Measurements from ENCODE around the gene TGOLN2.

TGOLN2 gene

GRCh38 chr2:85286918-85287317, 40.9 kb downstream of the TGOLN2 start:
- Histone ChIP-seq H3K9me3 (ENCODE audit: control insufficient read depth, low read length) (no peaks in the 10 kb centered on the region), H3K4me3 (ENCODE audit: insufficient read depth, low read depth, low read length, poor library complexity, severe bottlenecking) (no peak overlapping the region), H3K27me3 (replicated peaks; ENCODE audit: control insufficient read depth, insufficient read depth, low read length, poor library complexity, severe bottlenecking) (no peaks in the 10 kb centered on the region), H3K4me1 (ENCODE audit: control insufficient read depth, insufficient read depth, low read length, poor library complexity, severe bottlenecking) (peaks cover 2% of the 10 kb centered on the region), H3K36me3 (ENCODE audit: control insufficient read depth, insufficient read depth, low read length) (no peaks in the 10 kb centered on the region), H3K27ac (ENCODE audit: insufficient read depth, low read length, poor library complexity, severe bottlenecking) (no peak overlapping the region)
- DNase-seq = no peak

DNA sequence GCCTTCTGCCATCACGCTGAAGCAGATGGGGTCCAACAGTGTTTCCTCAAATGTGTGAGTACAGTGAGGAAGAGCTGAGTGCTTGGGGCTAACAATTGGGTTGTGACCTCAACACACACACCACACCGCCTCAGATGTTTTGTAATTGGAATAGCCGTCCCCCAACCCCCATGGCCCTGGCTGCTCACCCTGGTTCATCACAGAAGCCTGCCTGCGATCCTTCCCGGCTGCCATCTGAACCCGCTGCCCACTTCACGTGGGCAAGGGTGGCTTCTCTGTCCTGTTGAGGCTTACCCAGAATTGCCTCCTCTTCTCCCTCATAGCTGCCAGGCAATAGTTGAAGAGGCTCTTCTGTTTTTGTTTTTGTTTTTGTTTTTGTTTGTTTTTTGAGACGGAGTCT, 44.1 kb downstream of the TGOLN2 start:
- H3K9me3 ChIP-seq (ENCODE audit: control insufficient read depth, low read length) = no peaks in the 10 kb centered on the region
- H3K36me3 ChIP-seq (ENCODE audit: control insufficient read depth, insufficient read depth, low read length) = no peaks in the 10 kb centered on the region
- no peak for DNase-seq
- no peak overlapping the region for H3K27ac ChIP-seq (ENCODE audit: insufficient read depth, low read length, poor library complexity, severe bottlenecking)
- H3K4me3 ChIP-seq (ENCODE audit: insufficient read depth, low read depth, low read length, poor library complexity, severe bottlenecking) = no peak overlapping the region
- no peaks in the 10 kb centered on the region for H3K27me3 ChIP-seq (replicated peaks; ENCODE audit: control insufficient read depth, insufficient read depth, low read length, poor library complexity, severe bottlenecking)
- no peaks in the 10 kb centered on the region for H3K4me1 ChIP-seq (ENCODE audit: control insufficient read depth, insufficient read depth, low read length, poor library complexity, severe bottlenecking)

- Histone ChIP-seq H3K36me3 (ENCODE audit: control insufficient read depth, insufficient read depth, low read length) (no peaks in the 10 kb centered on the region), H3K27ac (ENCODE audit: insufficient read depth, low read length, poor library complexity, severe bottlenecking) (no peak overlapping the region), H3K27me3 (replicated peaks; ENCODE audit: control insufficient read depth, insufficient read depth, low read length, poor library complexity, severe bottlenecking) (no peaks in the 10 kb centered on the region), H3K4me3 (ENCODE audit: insufficient read depth, low read depth, low read length, poor library complexity, severe bottlenecking) (no peak overlapping the region), H3K9me3 (ENCODE audit: control insufficient read depth, low read length) (no peaks in the 10 kb centered on the region), H3K4me1 (ENCODE audit: control insufficient read depth, insufficient read depth, low read length, poor library complexity, severe bottlenecking) (no peaks in the 10 kb centered on the region)
- no peak for DNase-seq
Measured at GRCh38 chr2:85282914-85283313, 44.9 kb downstream of the TGOLN2 start.

DNA sequence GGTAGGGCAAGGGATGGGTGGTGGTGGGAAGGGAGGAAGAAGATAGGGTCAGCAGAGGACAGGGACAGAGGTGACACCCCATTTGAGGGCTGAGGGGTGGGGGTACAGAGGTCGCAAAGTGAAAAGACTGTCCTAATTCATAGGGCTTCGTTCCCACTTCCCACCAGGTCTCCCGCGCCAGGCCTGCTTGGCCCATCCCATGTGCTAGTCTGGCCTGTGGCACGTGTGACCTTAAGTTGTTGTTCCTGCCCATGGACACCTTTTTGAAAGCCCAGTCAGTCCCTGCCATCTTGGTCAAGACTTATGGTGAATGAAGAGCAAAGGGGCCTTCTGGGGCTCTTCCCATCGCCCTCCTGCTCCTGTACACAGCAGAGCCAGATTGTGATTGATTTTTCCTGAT, 46.2 kb downstream of the TGOLN2 start:
- no peak overlapping the region for H3K4me3 ChIP-seq (ENCODE audit: insufficient read depth, low read depth, low read length, poor library complexity, severe bottlenecking)
- H3K4me1 ChIP-seq (ENCODE audit: control insufficient read depth, insufficient read depth, low read length, poor library complexity, severe bottlenecking) = no peaks in the 10 kb centered on the region
- H3K27me3 ChIP-seq (replicated peaks; ENCODE audit: control insufficient read depth, insufficient read depth, low read length, poor library complexity, severe bottlenecking) = no peaks in the 10 kb centered on the region
- no peaks in the 10 kb centered on the region for H3K36me3 ChIP-seq (ENCODE audit: control insufficient read depth, insufficient read depth, low read length)
- H3K27ac ChIP-seq (ENCODE audit: insufficient read depth, low read length, poor library complexity, severe bottlenecking) = no peak overlapping the region
- no peak for DNase-seq
- no peaks in the 10 kb centered on the region for H3K9me3 ChIP-seq (ENCODE audit: control insufficient read depth, low read length)

DNA sequence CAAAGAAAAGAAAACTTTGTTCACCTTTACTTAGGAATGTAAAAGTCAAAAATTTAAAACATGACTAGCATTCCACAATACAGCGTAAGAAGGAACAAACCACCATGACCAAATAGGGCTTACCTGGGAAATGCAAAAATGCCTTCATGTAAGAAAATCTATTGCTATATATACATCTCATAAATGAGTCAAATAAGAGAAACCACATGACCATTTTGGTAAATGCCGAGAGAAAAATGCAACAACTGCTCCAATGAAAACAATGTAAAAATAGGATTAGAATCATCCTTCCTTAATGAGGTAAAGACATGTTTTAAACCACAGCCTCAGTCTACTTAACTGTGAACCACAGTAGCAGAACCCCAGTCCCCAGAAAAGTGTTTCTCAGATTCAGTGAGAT, 49.4 kb downstream of the TGOLN2 start:
- DNase-seq = no peak
- no peaks in the 10 kb centered on the region for H3K4me1 ChIP-seq (ENCODE audit: control insufficient read depth, insufficient read depth, low read length, poor library complexity, severe bottlenecking)

GRCh38 chr2:85277416-85278158, 50.2 kb downstream of the TGOLN2 start:
- DNase-seq = no peak
- Histone ChIP-seq H3K36me3 (ENCODE audit: control insufficient read depth, insufficient read depth, low read length) (no peaks in the 10 kb centered on the region), H3K4me3 (ENCODE audit: insufficient read depth, low read depth, low read length, poor library complexity, severe bottlenecking) (no peak overlapping the region), H3K4me1 (ENCODE audit: control insufficient read depth, insufficient read depth, low read length, poor library complexity, severe bottlenecking) (no peaks in the 10 kb centered on the region), H3K27me3 (replicated peaks; ENCODE audit: control insufficient read depth, insufficient read depth, low read length, poor library complexity, severe bottlenecking) (no peaks in the 10 kb centered on the region), H3K9me3 (ENCODE audit: control insufficient read depth, low read length) (no peaks in the 10 kb centered on the region), H3K27ac (ENCODE audit: insufficient read depth, low read length, poor library complexity, severe bottlenecking) (no peak overlapping the region)

More for the DNA sequence above, 49.4 kb downstream of the TGOLN2 start:
- Histone ChIP-seq H3K36me3 (ENCODE audit: control insufficient read depth, insufficient read depth, low read length) (no peaks in the 10 kb centered on the region), H3K27ac (ENCODE audit: insufficient read depth, low read length, poor library complexity, severe bottlenecking) (no peak overlapping the region), H3K9me3 (ENCODE audit: control insufficient read depth, low read length) (no peaks in the 10 kb centered on the region), H3K27me3 (replicated peaks; ENCODE audit: control insufficient read depth, insufficient read depth, low read length, poor library complexity, severe bottlenecking) (no peaks in the 10 kb centered on the region), H3K4me3 (ENCODE audit: insufficient read depth, low read depth, low read length, poor library complexity, severe bottlenecking) (no peak overlapping the region)

DNA sequence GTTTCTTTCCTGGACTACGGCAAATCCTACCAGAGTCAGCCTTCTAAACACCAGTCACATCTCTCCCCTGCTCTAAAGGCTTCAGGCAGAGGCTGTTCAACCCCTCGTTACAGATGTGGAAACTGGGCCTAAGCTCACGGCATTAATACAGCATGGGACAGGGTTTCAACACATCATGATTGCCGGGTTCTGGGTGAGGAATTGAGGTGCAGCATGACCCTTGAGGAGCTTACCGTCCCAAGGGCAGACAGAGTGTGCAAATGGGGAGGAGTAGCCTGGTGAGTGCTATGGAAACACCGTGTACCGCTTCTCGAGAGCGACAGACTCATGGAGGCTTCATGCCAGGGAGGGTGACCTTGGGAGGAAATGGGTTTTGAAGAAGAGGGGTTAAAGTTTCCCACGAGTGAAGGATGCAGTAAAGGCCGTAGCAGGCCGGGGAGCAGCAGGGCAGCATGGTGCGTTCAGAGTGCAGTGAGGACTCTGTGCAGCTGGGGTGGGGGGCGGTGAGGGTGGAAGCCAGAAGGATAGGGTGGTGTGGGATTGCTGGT, 51.1 kb downstream of the TGOLN2 start:
- Histone ChIP-seq H3K9me3 (ENCODE audit: control insufficient read depth, low read length) (no peaks in the 10 kb centered on the region), H3K4me3 (ENCODE audit: insufficient read depth, low read depth, low read length, poor library complexity, severe bottlenecking) (no peak overlapping the region), H3K27me3 (replicated peaks; ENCODE audit: control insufficient read depth, insufficient read depth, low read length, poor library complexity, severe bottlenecking) (no peaks in the 10 kb centered on the region), H3K27ac (ENCODE audit: insufficient read depth, low read length, poor library complexity, severe bottlenecking) (no peak overlapping the region), H3K36me3 (ENCODE audit: control insufficient read depth, insufficient read depth, low read length) (no peaks in the 10 kb centered on the region), H3K4me1 (ENCODE audit: control insufficient read depth, insufficient read depth, low read length, poor library complexity, severe bottlenecking) (no peaks in the 10 kb centered on the region)
- DNase-seq = no peak

- no peaks in the 10 kb centered on the region for H3K4me1 ChIP-seq (ENCODE audit: control insufficient read depth, insufficient read depth, low read length, poor library complexity, severe bottlenecking)
- DNase-seq = no peak
- no peaks in the 10 kb centered on the region for H3K27me3 ChIP-seq (replicated peaks; ENCODE audit: control insufficient read depth, insufficient read depth, low read length, poor library complexity, severe bottlenecking)
- H3K36me3 ChIP-seq (ENCODE audit: control insufficient read depth, insufficient read depth, low read length) = no peaks in the 10 kb centered on the region
- no peak overlapping the region for H3K27ac ChIP-seq (ENCODE audit: insufficient read depth, low read length, poor library complexity, severe bottlenecking)
- H3K9me3 ChIP-seq (ENCODE audit: control insufficient read depth, low read length) = no peaks in the 10 kb centered on the region
- H3K4me3 ChIP-seq (ENCODE audit: insufficient read depth, low read depth, low read length, poor library complexity, severe bottlenecking) = no peak overlapping the region
Measured at GRCh38 chr2:85275984-85276540, 51.7 kb downstream of the TGOLN2 start.

DNA sequence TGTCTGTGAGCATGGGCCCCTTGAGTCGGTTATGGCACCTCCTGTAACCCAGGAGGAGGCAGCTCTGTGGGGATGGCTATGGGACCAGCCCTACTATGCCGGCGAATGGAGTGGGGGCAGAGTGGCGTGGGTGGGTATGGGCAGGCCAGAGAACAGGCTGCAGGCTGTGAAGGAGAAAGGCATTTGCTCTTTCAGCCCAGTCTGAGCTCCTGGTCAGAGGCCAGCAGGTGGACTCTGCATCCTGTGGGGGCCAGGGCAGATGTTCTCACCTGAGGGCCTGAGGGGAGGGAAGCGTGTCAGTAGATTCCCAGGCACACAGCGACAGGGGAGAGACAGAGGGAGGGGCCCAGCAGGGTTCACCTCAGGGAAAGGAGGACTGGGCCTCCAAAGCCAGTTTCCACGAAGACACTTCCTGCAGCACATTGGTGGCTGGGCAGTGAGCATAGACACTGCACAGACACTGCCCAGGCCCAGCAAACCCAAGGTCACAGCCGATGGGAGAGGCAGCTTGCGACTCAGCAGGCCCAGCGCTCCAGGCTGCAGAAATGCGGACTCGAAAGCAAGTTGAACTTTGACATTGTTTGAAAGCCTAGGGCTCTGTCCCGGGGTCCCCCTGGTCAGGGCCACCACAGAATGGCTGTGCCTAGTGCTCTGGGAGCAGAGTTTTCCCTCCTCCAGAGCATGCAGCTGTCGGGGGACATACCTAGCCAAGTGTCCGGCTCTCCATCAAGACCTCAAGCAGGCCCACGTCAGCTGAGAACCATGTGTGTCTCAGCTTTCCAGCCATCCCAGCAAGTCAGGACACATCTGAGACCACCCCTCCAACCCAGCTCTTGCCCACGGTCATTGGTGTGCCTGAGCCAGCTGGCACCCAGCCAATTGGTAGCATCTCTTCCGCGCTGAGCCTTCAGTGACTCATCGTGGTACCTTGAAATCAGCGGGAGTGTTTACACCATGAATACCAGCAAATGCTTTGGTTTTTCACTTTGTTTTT, 53.8 kb downstream of the TGOLN2 start:
- Histone ChIP-seq H3K36me3 (ENCODE audit: control insufficient read depth, insufficient read depth, low read length) (no peaks in the 10 kb centered on the region), H3K4me1 (ENCODE audit: control insufficient read depth, insufficient read depth, low read length, poor library complexity, severe bottlenecking) (no peaks in the 10 kb centered on the region), H3K27ac (ENCODE audit: insufficient read depth, low read length, poor library complexity, severe bottlenecking) (no peak overlapping the region), H3K27me3 (replicated peaks; ENCODE audit: control insufficient read depth, insufficient read depth, low read length, poor library complexity, severe bottlenecking) (no peaks in the 10 kb centered on the region), H3K9me3 (ENCODE audit: control insufficient read depth, low read length) (no peaks in the 10 kb centered on the region), H3K4me3 (ENCODE audit: insufficient read depth, low read depth, low read length, poor library complexity, severe bottlenecking) (no peak overlapping the region)
- no peak for DNase-seq
